ENCODE data around the gene ZNF816.
"Not testable (repeated sequence)": the region's sequence is repeated elsewhere in the genome, so short reads cannot be mapped to it uniquely, and the experiment has no call there.

Gene ZNF816

DNA sequence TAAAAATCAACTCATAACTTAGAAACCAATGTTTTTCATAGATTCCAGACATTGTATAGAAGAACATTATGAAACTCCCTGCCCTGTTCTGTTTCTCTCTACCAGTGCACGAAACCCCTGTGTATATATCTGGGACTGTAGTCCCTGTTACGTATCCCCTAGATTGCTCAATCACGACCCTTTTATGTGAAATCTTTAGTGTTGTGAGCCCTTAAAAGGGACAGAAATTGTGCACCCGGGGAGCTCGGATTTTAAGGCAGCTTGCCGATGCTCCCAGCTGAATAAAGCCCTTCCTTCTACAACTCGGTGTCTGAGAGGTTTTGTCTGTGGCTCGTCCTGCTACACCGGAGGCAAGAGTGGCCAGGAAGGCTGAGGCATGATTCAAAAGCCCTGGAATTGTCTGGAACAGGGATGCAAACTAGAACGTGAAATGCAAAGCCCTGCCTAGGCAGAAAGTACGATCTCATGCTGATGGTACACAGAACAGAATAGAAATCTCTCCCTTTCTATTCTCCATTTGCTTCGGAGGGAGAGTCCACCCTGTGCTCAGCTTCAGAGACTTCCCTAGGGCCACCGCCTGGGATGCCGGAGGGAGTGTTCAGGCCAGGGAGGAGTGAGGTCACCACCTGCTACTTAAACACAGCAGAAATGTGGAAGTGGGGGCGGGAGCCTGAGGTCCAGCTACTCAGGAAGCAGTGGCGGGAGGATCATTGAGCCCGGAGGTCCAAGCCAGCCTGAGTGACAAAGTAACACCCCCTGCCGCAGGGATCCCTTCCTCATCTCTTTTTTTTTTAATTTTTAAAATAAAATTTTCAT is 38.7 kb downstream of the ZNF816 start:
- peak; percentile 67 for DNase-seq

- peak; percentile 60 for DNase-seq
Observed at GRCh38 chr19:52922841-52923777, 39.6 kb downstream of the ZNF816 start, which contains the start of gene ZNF888. Gene ZNF888 (minus strand): TSS chr19:52923428. CDS start chr19:52917873, 5,555 bp downstream.

DNA sequence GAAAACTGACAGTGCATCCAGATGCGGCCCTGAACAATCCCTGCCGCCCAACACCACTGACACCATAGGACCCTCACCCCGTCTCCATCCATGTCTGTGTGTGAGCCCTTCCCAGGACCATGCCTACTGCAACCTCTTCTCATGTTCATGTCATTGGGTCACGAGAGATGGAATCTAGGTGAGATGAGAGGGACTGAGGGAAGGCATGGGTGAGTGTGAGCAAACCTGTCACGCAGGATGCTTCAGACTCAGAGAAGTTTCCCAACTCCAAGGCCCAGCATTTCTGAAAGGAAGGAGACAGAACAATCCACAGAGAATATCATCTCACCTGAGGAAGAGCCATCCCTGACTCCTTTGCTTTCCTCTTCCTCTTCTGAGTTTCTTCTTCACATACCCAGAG is 45.1 kb downstream of the ZNF816 start:
- DNase-seq = no peak

GRCh38 chr19:52910648-52911047 is 52.0 kb downstream of the ZNF816 start:
- no peak for DNase-seq

DNA sequence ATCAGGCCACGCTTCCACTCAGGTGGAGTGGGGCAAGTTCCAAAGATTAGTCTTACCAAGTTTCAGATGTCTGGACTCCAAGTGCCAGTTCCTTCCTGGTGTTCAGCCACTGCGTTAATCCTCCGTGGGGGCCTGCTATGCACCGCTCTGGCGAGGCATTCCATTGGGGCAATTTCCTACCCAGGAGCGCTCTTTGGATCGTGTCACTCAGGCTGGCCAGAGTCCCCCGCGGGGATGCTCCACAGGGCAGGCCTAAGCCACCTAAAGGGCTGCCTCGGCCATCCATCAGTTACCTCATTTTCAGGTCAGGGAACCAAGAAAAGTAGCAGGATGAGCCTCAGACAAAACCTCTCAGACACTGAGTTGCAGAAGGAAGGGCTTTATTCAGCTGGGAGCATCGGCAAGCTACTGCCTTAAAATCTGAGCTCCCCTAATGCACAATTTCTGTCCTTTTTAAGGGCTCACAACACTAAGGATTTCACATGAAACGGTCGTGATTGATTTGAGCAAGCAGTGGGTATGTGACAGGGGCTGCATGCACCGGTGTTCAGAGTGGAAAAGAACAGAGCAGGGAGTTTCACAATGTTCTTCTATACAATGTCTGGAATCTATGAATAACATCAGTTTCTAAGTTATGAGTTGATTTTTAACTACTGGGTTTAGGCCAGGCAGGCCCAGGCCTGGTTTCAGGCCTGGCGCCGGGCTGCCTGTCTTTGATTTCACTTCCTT is 58.5 kb downstream of the ZNF816 start:
- DNase-seq = not testable (repeated sequence)

DNA sequence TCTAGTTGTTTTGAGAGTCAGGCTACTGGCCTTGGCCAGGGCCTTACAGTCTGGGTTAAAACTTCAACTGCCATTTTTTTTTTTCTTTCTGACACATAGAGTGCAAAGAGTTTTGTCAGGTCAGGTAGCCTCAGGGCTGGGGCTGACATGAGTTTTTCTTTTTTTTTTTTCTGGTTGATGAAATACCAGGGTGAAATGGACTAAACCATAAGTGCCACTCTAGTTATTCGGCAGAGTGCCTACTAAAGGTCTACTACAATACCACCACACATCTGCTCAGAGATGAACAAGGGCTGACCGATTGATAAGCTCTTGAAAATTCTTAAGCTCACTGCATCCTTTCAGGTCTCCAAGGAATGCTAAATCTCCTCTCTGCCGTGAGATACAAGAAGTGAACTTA is 60.8 kb downstream of the ZNF816 start:
- DNase-seq = no peak

Measured in GF-D8 (cell line).